NK-92 treated with Interleukin-12 subunit alpha and Interleukin-12 subunit beta, amount 100 ng/mL, for 24 hours (cell line): Measurements from ENCODE around the gene TNNI3.
"Not testable (repeated sequence)": the region's sequence is repeated elsewhere in the genome, so short reads cannot be mapped to it uniquely, and the experiment has no call there.

Experiments
- DNase-seq: peaks from one replicate; lab custom pipeline; 2025; lab: John Stamatoyannopoulos, UW

The TNNI3 gene

DNA sequence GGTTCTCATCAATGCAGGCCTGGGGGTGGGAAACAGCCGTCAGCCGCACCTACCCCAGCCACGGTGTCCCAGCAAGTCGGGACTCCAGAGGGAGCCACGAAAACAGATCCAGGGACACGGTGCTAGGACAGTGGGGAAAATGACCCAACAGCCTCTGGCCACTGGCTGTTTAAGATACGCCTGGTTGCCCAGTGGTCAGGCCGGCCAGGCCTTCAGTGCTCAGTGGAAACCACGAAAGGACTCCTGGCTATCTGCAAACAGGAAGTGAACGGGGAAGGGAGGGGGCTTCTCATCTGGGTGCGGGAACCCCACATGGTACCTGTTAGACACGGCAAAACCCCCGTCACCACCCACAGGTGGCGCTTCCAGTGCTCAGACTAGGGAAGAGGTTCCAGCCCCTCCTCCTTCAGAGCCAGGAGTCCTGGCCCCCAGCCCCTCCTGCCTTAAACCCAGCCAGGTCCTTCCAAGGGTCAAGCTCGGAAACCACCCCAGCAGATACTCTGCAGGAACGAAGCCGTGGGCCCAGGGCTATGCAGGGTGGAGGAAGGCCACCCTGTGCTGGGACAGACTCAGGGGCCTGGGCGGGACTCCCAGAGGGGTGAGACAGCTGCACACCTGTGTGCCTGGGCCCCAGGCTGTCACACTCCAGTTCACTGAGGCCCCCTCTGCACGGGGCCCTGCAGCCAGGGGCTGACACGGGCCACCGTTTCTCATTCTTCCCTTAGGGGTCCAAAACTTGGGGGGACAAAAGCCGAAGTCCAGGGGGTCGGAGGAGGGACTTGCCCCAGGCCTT lies 44.6 kb downstream of the TNNI3 start:
- DNase-seq = no peak

GRCh38 chr19:55112246-55112776 lies 45.2 kb downstream of the TNNI3 start:
- DNase-seq = no peak

DNA sequence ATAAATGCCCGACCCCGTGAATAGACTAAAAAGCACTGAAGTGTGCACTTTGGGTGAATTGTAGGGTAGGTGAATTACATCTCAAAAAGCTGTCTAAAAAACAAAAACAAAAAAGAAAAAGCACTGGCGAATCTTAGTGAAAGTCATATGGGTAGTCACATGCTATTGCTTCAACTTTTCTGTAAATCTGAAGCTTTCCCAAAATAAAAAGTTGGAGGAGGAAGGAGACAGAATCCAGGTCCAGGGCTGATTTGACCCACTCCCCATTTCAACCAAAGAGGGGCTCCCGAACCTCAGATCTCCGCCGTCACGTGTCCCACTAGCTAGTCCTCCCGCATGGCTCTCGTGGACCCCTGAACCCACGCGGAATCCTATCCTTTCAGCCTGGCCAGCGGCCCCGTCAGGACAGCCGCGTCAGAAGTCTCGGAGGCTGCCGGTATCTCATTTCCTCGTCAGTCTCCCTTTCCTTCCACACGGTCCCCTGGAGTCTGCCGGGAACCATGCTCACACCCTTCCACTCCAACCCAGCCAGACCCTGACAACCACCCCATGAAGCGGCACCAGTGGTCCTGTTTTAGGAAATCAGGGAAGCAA lies 46.2 kb downstream of the TNNI3 start:
- no peak for DNase-seq

GRCh38 chr19:55109527-55110291 lies 47.8 kb downstream of the TNNI3 start:
- DNase-seq = no peak

DNA sequence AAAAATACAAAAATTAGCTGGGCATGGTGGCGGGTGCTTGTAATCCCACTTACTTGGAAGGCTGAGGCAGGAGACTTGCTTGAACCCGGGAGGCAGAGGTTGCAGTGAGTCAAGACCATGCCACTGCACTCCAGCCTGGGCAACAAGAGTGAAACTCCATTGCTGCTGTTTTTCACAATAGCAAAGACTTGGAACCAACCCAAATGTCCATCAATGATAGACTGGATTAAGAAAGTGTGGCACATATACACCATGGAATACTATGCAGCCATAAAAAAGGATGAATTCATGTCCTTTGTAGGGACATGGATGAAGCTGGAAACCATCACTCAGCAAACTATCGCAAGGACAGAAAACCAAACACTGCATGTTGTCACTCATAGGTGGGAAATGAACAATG lies 50.3 kb downstream of the TNNI3 start:
- DNase-seq = not testable (repeated sequence)

GRCh38 chr19:55106591-55106990 lies 50.9 kb downstream of the TNNI3 start:
- DNase-seq = no peak

DNA sequence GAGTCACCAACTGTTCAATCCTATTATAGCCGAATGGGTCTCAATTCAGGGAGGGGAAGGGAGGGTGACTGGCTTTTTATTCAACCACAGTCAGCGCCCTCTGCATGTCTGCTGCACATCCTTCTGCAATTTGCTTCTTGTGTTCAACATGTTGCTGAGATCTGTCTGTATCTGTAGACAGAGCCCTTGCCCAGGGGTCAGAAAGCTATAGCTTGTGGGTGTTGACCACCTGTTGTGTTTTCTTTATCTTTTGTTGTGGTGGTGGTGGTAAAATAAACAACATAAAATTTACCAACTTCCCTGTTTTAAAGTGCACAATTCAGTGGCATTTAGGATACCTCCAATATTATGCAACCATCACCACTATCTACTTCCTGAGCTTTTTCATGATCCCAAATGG lies 52.3 kb downstream of the TNNI3 start:
- no peak for DNase-seq

DNA sequence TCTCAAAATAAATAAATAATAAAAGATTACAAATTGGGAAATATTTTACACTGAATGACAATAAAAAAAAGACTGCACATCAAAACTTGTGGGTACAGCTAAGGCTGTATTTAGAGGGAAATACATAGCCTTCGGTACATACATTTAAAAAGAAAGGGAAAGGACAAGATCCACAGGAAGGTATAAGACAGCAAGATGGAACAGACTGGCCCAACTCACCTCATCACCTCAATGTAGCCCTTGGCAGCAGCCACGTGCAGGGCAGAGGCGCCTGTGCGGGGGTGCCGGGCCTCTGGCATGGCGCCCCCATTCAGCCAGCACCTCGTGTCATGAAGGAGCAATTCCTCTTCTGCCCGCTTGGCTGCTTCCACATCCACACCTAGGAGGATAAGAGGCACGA lies 54.3 kb downstream of the TNNI3 start:
- DNase-seq = no peak
